Measurements from ENCODE around the gene ROS1. TPM values are rescaled to one million over a fixed set of nuclear protein-coding genes. Genes with fewer than 3 reads are reported as not detected.
"Not testable (repeated sequence)": the region's sequence is repeated elsewhere in the genome, so short reads cannot be mapped to it uniquely, and the experiment has no call there.

Gene ROS1
- total RNA-seq, 1 donor from 2014 or later, result not detected

- H3F3A ChIP-seq (ENCODE audit: low read depth), result peaks cover 11% of the 10 kb centered on the region
- no peak overlapping the region for H3K4me3 ChIP-seq
- Mint-ChIP-seq H3K4me3 (no peak overlapping the region), H3K27me3 (ENCODE audit: insufficient read depth, low read depth) (peaks cover 59% of the 10 kb centered on the region), H3K36me3 (no peaks in the 10 kb centered on the region), H3K9me3 (peaks cover 3% of the 10 kb centered on the region), H3K27ac (no peak overlapping the region), H3K4me1 (peaks cover 13% of the 10 kb centered on the region)
- H3K9ac ChIP-seq, result no peak overlapping the region
- H3K36me3 ChIP-seq, result no peaks in the 10 kb centered on the region
- peaks cover 3% of the 10 kb centered on the region for H3K4me1 ChIP-seq
- no peak for TF ChIP-seq EZH2 (IDR thresholded peaks at IDR 0.05)
- no peak for TF ChIP-seq CTCF (IDR thresholded peaks at IDR 0.05)
- no peak for TF ChIP-seq EZH2phosphoT487 (IDR thresholded peaks at IDR 0.05)
- H3K4me2 ChIP-seq, result no peak overlapping the region
- H3K9me3 ChIP-seq (ENCODE audit: low read depth), result no peaks in the 10 kb centered on the region
- DNase-seq (ENCODE audit: low spot score), result no peak
- H2AFZ ChIP-seq (replicated peaks), result no peak overlapping the region
- H3K27me3 ChIP-seq, result peaks cover 90% of the 10 kb centered on the region
- no peak overlapping the region for H3K27ac ChIP-seq
- H3K79me2 ChIP-seq (ENCODE audit: low read depth), result no peaks in the 10 kb centered on the region
- H4K20me1 ChIP-seq (ENCODE audit: low read depth), result peaks cover 28% of the 10 kb centered on the region
Measured at GRCh38 chr6:117263353-117263927, 162.3 kb downstream of the ROS1 start.

- H3F3A ChIP-seq (ENCODE audit: low read depth), result peaks cover 11% of the 10 kb centered on the region
- no peak overlapping the region for H3K4me3 Mint-ChIP-seq
- H3K9me3 ChIP-seq (ENCODE audit: low read depth), result no peaks in the 10 kb centered on the region
- no peak for TF ChIP-seq CTCF (IDR thresholded peaks at IDR 0.05)
- no peak for TF ChIP-seq EZH2 (IDR thresholded peaks at IDR 0.05)
- TF ChIP-seq EZH2phosphoT487 (IDR thresholded peaks at IDR 0.05), result no peak
- H3K4me3 ChIP-seq, result no peak overlapping the region
- no peak overlapping the region for H3K4me2 ChIP-seq
- peaks cover 3% of the 10 kb centered on the region for H3K4me1 ChIP-seq
- no peak overlapping the region for H3K27ac ChIP-seq
- H3K27ac Mint-ChIP-seq, result no peak overlapping the region
- H4K20me1 ChIP-seq (ENCODE audit: low read depth), result peaks cover 21% of the 10 kb centered on the region
- peaks cover 84% of the 10 kb centered on the region for H3K27me3 ChIP-seq
- H3K36me3 Mint-ChIP-seq, result no peaks in the 10 kb centered on the region
- H3K36me3 ChIP-seq, result no peaks in the 10 kb centered on the region
- H3K79me2 ChIP-seq (ENCODE audit: low read depth), result no peaks in the 10 kb centered on the region
- H2AFZ ChIP-seq (replicated peaks), result no peak overlapping the region
- H3K4me1 Mint-ChIP-seq, result peaks cover 13% of the 10 kb centered on the region
- H3K9ac ChIP-seq, result no peak overlapping the region
- peaks cover 3% of the 10 kb centered on the region for H3K9me3 Mint-ChIP-seq
- no peak for DNase-seq (ENCODE audit: low spot score)
- peaks cover 53% of the 10 kb centered on the region for H3K27me3 Mint-ChIP-seq (ENCODE audit: insufficient read depth, low read depth)
Measured at GRCh38 chr6:117262799-117263198, 162.9 kb downstream of the ROS1 start.

- no peak overlapping the region for H3K4me3 Mint-ChIP-seq
- Histone ChIP-seq H3K9ac (no peak overlapping the region), H3K79me2 (ENCODE audit: low read depth) (no peaks in the 10 kb centered on the region), H3K27ac (no peak overlapping the region), H3K27me3 (no peaks in the 10 kb centered on the region), H3K9me3 (ENCODE audit: low read depth) (no peaks in the 10 kb centered on the region), H3K36me3 (no peaks in the 10 kb centered on the region), H3K4me3 (no peak overlapping the region), H2AFZ (replicated peaks) (no peak overlapping the region), H4K20me1 (ENCODE audit: low read depth) (no peaks in the 10 kb centered on the region), H3K4me1 (no peaks in the 10 kb centered on the region), H3K4me2 (no peak overlapping the region), H3F3A (ENCODE audit: low read depth) (no peaks in the 10 kb centered on the region)
- peaks cover 2% of the 10 kb centered on the region for H3K27me3 Mint-ChIP-seq (ENCODE audit: insufficient read depth, low read depth)
- H3K36me3 Mint-ChIP-seq, result no peaks in the 10 kb centered on the region
- peaks cover 3% of the 10 kb centered on the region for H3K9me3 Mint-ChIP-seq
- no peak for TF ChIP-seq EZH2phosphoT487 (IDR thresholded peaks at IDR 0.05)
- no peak for TF ChIP-seq EZH2 (IDR thresholded peaks at IDR 0.05)
- no peak for TF ChIP-seq CTCF (IDR thresholded peaks at IDR 0.05)
- H3K27ac Mint-ChIP-seq, result no peak overlapping the region
- H3K4me1 Mint-ChIP-seq, result no peaks in the 10 kb centered on the region
- no peak for DNase-seq (ENCODE audit: low spot score)
Measured at GRCh38 chr6:117253785-117254184, 172.0 kb downstream of the ROS1 start.

- H3K4me3 Mint-ChIP-seq, result peak overlapping the region; percentile 76
- not testable (repeated sequence) for H3K27me3 ChIP-seq; H3K9me3 ChIP-seq (ENCODE audit: low read depth); H3K4me2 ChIP-seq; H3K36me3 Mint-ChIP-seq; H2AFZ ChIP-seq (replicated peaks); H3K4me1 Mint-ChIP-seq; H4K20me1 ChIP-seq (ENCODE audit: low read depth); H3K79me2 ChIP-seq (ENCODE audit: low read depth); H3K27ac Mint-ChIP-seq; H3K27ac ChIP-seq; H3K9me3 Mint-ChIP-seq; H3K27me3 Mint-ChIP-seq (ENCODE audit: insufficient read depth, low read depth); H3K9ac ChIP-seq; H3F3A ChIP-seq (ENCODE audit: low read depth); H3K4me1 ChIP-seq; H3K36me3 ChIP-seq
- DNase-seq (ENCODE audit: low spot score), result peak; percentile 59
- peak overlapping the region; percentile 37 for H3K4me3 ChIP-seq
Measured at GRCh38 chr6:117244979-117245378, 180.8 kb downstream of the ROS1 start.

GRCh38 chr6:117244571-117244970 lies 181.2 kb downstream of the ROS1 start:
- peak overlapping the region; percentile 37 for H3K4me3 ChIP-seq
- H3K27me3 ChIP-seq; H3K27ac ChIP-seq; H3K9me3 Mint-ChIP-seq; H4K20me1 ChIP-seq (ENCODE audit: low read depth); H3K36me3 ChIP-seq; DNase-seq (ENCODE audit: low spot score); H3K4me1 Mint-ChIP-seq; H3K9ac ChIP-seq; H2AFZ ChIP-seq (replicated peaks); H3K9me3 ChIP-seq (ENCODE audit: low read depth); H3K79me2 ChIP-seq (ENCODE audit: low read depth); H3K4me1 ChIP-seq; H3K27me3 Mint-ChIP-seq (ENCODE audit: insufficient read depth, low read depth); H3K36me3 Mint-ChIP-seq; H3F3A ChIP-seq (ENCODE audit: low read depth): not testable (repeated sequence)
- H3K4me3 Mint-ChIP-seq, result peak overlapping the region; percentile 76
- peak overlapping the region; percentile 28 for H3K4me2 ChIP-seq
- peak overlapping the region; percentile 60 for H3K27ac Mint-ChIP-seq

Measured in neural progenitor cell (in vitro differentiated cells).